WERI-Rb-1 (cell line): Measurements from ENCODE around the gene CRABP2.

ENCODE experiments used
- DNase-seq: peaks from one replicate; pipeline ENCODE4 v3.0.0-alpha.2; 2020
- H3K27ac ChIP-seq: fragments of 250-450 bp; sonication (Bioruptor Pico); 2 replicates; pipeline ENCODE4 v1.5.1; 2020; ENCODE audit warnings: mild to moderate bottlenecking, moderate library complexity
- H3K27me3 ChIP-seq: fragments of 250-450 bp; sonication (Bioruptor Pico); 2 replicates; pipeline ENCODE4 v1.5.1; 2021; ENCODE audit warnings: mild to moderate bottlenecking, low read depth, moderate library complexity; ENCODE audit not compliant: insufficient read depth, severe bottlenecking
- H3K36me3 ChIP-seq: fragments of 250-450 bp; sonication (Bioruptor Pico); 2 replicates; pipeline ENCODE4 v1.5.1; 2020; ENCODE audit warnings: mild to moderate bottlenecking, moderate library complexity
- H3K4me3 ChIP-seq: 2 replicates; pipeline ENCODE4 v1.5.1; 2011; ENCODE audit warnings: low read depth, mild to moderate bottlenecking, control low read depth, low read length
- H3K9me3 ChIP-seq: fragments of 250-450 bp; sonication (Bioruptor Pico); 2 replicates; pipeline ENCODE4 v1.5.1; 2021; ENCODE audit warnings: mild to moderate bottlenecking, moderate library complexity; ENCODE audit not compliant: severe bottlenecking
- CTCF ChIP-seq: IDR thresholded peaks from 2 replicates; pipeline ENCODE4 v1.5.1; 2011; ENCODE audit warnings: low read depth, mild to moderate bottlenecking, control low read depth, inconsistent platforms, low read length

The CRABP2 gene

GRCh38 chr1:156690675-156691036 is 14.7 kb downstream of the CRABP2 start:
- Histone ChIP-seq H3K9me3 (no peaks in the 10 kb centered on the region), H3K27ac (no peak overlapping the region), H3K4me3 (no peak overlapping the region), H3K27me3 (no peaks in the 10 kb centered on the region), H3K36me3 (no peaks in the 10 kb centered on the region)
- TF ChIP-seq CTCF: no peak
- DNase-seq: no peak

GRCh38 chr1:156689953-156690674 is 15.3 kb downstream of the CRABP2 start:
- DNase-seq: no peak
- Histone ChIP-seq H3K27me3 (no peaks in the 10 kb centered on the region), H3K27ac (no peak overlapping the region), H3K4me3 (no peak overlapping the region), H3K36me3 (no peaks in the 10 kb centered on the region), H3K9me3 (no peaks in the 10 kb centered on the region)
- no peak for TF ChIP-seq CTCF

GRCh38 chr1:156689035-156689952 is 16.1 kb downstream of the CRABP2 start:
- Histone ChIP-seq H3K27me3 (no peaks in the 10 kb centered on the region), H3K4me3 (peak overlapping the region; percentile 39), H3K27ac (peak overlapping the region; percentile 28), H3K36me3 (no peaks in the 10 kb centered on the region), H3K9me3 (no peaks in the 10 kb centered on the region)
- DNase-seq: peak; percentile 96
- peak; percentile 99 for TF ChIP-seq CTCF

GRCh38 chr1:156684227-156684782 is 21.1 kb downstream of the CRABP2 start:
- H3K27me3 ChIP-seq: no peaks in the 10 kb centered on the region

More at GRCh38 chr1:156684227-156684782, 21.1 kb downstream of the CRABP2 start:
- Histone ChIP-seq H3K27ac (no peak overlapping the region), H3K9me3 (no peaks in the 10 kb centered on the region), H3K4me3 (no peak overlapping the region), H3K36me3 (no peaks in the 10 kb centered on the region)
- DNase-seq: no peak
- peak; percentile 34; the same call in 1 of the 2 replicates for TF ChIP-seq CTCF
